HG03469 (cell line): ENCODE measurements around the gene INAFM2.

Experiments
- ATAC-seq: cut with Tn5 transposase; IDR thresholded peaks from one replicate; pipeline ENCODE4 v1.9.1; 2021; ENCODE audit warnings: mild to moderate bottlenecking, moderate library complexity, moderate number of reproducible peaks; ENCODE audit not compliant: unreplicated experiment

The INAFM2 gene

DNA sequence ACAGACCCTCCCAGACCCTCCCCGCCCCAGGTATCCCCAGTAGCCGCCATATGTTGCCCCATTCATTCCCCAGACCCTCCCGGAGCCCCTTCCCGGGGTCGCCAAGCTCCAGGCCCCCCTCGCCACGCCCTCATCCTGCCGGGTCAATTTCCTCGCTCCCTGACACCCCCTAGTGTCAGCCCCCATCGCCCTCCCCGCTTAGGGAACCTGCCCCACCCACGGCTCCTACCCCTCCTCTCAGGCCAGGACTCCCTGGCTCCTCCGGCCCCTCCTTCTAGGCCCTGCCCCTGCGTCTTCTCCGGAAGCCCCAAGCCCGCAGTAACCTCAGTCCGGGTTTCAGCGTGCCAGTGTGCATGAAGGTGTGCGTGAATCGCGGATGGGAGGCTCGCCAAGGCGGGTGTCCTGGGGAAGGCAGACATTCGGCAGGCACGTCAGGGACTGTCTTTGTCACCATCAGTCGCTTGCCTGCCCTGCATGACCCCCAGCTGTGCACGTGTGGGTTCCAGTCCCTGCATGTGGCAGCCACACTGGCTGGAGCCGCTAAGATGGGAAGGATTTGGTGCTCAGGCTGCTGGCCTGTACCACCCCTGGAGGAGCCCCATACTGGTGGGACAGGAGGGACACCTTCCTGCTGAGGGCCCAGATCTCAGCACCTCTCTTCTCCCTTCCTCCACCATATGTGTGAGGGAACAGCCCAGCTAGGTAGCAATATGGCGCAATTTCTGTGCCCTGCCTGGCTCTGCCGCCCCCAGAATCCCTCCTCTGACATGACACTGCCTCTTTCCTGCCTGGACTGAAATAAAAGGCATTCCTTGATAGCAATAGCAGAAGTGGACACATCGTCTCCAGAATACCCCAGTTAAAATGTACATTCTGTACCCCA lies 35.2 kb downstream of the INAFM2 start:
- no peak for ATAC-seq

DNA sequence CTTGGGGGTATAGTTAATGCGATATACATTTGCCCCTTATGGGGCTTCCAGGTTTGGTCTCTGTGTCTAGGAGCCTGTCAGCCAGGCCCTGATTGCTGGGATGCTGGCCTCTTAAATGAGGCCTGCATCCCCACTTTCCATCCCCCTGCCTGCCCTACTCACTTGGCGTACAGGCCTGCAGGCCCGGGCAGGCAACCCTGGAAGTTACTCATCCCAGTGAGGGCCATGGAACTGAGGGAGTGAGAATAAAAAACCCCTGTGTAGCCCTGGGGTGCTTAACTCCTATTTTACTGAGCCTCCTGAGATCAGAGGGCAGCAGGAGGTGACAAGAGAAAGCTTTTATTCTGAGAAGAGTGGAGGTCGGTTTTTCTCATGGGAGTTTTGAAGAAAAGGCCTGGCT lies 36.5 kb downstream of the INAFM2 start:
- ATAC-seq = no peak

DNA sequence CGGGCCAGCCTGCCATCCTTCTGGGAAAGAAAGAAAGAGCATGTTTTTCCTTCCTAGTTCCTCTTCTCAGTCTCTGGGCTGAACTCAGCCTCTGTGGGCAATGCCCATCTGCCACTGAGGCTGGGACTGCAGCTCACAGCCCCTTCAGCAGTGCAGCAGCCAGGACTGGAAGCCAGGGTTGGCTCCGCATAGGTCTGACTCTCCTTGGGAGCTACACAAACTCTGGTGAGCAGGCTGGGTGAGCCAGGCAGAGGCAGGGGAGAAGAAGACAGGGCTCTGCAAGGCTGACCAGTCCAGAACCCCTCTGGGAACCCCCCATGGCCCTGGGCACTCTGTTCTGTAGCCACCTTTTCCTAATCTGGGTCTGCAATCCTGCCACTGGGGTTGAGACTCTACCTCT lies 38.1 kb downstream of the INAFM2 start:
- no peak for ATAC-seq

DNA sequence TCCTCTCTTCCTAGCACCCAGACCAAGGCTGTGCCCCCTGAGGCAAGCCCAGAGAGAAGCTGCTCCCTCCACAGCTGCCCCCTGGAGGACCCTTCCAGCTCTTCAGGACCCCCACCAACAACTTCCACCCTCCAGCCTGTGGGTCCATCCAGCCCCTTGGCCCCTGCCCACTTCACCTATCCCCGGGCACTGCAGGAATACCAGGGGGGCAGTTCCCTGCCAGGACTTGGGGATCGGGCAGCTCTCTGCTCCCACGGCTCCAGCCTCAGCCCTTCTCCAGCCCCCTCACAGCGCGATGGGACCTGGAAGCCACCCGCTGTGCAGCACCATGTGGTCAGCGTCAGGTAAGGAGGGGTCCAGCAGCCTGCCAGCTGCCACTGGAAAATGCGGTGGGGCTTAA lies 40.1 kb downstream of the INAFM2 start:
- no peak for ATAC-seq

DNA sequence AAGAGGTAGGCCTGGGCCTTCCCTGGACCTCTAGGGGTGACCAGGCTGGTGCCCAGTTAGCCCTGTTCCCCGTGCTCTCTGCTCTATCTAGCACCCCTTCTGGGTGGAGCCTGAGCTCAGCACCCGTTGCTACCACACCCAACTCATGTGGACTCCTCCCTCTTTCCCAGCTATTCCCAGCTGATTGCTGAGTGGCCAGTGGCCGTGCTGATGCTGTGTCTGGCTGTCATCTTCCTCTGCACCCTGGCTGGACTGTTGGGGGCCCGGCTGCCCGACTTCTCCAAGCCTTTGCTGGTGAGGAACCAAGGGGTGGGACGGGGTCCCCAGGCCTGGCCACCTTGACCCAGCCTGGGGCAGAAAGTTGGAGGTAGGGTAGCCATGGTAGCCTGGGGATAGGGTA lies 40.8 kb downstream of the INAFM2 start:
- no peak for ATAC-seq

DNA sequence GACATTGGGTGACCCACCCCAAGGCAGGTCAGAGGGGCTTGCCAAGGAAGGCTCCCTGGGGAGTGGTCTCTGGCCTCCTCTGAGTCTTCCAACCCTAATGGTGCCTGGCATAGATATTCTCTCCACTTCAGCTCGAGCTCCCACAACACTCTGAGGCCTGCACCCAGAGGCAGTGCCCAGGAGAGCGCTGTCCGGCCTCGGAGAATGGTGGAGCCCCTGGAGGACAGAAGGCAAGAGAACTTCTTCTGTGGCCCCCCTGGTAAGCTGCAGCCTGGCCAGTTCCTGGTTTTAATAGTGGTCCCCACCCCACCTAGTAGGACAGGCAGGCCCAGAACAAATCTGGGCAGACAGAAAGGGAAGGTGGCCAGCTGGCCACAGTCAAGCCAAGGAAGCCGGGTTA lies 41.5 kb downstream of the INAFM2 start:
- no peak for ATAC-seq

DNA sequence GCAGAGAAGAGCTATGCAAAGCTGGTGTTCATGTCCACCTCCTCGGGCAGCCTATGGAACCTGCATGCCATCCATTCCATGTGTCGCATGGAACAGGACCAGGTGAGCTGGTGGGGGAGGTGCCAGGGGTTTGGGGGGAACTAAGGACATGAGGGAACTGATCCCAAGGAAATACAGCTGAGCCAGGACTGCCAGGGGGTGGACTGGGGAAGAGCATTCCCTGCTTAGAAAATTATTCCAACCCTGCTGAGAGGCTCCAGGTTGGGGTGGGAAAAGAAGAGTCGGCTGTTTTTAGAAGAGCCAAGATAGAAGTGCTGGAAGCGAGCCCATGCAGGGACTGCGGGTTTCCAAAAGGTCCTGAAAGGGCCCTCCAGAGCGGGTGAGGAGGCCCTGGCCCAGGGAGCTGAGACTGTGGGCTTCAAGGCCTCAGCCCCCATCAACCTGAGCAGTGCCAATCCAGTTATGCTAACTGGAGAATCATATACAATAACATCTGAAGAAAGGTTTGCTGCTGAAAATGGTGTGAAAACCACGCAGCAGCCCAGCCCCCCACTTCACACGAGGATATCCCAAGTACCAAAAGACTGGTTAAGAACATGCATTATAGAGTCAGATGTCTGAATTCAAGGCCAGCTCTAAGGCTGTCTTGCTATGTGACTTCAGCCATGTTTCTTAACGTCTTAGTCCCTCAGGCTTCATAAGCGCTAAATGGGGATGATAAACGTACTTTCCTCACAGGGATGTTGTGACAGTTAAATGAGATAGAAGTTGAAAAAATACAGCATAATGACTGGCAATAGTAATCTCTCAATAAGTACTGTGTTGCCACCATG lies 42.3 kb downstream of the INAFM2 start:
- no peak for ATAC-seq

DNA sequence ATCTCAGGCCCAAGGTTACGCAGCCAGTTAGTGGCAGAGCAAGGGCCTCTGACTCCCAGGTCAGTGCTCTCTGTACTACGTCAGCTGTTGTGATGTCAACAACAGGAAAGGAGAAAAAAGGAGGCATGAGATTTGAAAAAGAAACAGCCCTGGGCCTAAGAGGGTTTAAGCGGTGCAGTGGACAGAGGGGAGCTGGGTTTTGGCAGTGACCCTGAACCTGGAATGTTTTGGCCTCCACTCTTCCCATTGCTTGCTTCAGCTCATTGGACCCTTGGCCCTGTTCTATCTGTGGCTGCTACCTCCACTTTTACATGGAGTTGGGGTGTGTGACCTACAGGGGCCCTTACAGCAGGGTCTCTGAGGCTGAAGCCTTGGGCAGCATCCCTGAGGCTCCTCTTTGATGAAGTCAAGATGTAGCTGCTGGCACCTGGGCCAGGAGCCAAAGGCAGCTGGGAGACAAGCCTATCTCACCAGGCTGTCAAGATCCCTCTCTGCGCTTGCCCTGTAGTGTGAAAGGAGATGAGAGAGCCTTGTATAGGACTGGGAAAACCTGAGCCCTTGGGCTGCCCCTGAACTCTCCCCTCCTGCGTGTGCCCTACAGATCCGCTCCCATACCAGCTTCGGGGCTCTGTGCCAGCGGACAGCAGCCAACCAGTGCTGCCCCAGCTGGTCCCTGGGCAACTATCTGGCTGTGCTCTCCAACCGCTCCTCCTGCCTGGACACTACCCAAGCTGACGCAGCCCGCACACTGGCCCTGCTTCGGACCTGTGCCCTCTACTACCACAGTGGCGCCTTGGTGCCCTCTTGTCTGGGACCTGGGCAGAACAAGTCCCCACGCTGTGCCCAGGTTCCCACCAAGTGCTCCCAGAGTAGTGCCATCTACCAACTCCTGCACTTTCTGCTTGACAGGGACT lies 43.2 kb downstream of the INAFM2 start:
- ATAC-seq = no peak

DNA sequence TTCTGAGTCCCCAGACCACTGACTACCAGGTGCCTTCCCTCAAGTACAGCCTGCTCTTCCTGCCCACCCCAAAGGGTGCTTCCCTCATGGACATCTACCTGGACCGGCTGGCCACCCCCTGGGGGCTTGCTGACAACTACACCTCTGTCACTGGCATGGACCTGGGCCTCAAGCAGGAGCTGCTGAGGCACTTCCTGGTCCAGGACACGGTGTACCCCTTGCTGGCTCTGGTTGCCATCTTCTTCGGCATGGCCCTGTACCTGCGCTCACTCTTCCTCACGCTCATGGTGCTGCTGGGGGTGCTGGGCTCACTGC lies 43.8 kb downstream of the INAFM2 start:
- ATAC-seq = no peak

DNA sequence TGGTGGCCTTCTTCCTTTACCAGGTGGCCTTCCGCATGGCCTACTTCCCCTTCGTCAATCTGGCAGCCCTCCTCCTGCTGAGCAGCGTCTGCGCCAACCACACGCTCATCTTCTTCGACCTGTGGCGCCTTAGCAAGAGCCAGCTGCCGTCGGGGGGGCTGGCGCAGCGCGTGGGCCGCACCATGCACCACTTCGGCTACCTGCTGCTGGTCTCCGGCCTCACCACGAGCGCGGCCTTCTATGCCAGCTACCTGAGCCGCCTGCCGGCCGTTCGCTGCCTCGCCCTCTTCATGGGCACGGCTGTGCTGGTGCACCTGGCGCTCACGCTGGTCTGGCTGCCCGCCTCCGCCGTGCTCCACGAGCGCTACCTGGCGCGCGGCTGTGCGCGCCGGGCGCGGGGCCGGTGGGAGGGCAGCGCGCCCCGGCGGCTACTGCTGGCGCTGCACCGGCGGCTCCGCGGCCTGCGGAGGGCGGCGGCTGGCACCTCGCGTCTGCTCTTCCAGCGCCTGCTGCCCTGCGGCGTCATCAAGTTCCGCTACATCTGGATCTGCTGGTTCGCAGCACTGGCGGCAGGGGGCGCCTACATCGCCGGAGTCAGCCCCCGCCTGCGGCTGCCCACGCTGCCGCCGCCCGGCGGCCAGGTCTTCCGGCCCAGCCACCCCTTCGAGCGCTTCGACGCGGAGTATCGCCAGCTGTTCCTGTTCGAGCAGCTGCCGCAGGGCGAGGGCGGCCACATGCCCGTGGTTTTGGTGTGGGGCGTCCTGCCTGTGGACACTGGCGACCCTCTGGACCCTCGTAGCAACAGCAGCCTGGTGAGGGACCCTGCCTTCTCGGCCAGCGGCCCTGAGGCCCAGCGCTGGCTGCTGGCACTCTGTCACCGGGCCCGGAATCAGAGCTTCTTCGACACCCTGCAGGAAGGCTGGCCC lies 44.5 kb downstream of the INAFM2 start:
- peak; percentile 69 for ATAC-seq

DNA sequence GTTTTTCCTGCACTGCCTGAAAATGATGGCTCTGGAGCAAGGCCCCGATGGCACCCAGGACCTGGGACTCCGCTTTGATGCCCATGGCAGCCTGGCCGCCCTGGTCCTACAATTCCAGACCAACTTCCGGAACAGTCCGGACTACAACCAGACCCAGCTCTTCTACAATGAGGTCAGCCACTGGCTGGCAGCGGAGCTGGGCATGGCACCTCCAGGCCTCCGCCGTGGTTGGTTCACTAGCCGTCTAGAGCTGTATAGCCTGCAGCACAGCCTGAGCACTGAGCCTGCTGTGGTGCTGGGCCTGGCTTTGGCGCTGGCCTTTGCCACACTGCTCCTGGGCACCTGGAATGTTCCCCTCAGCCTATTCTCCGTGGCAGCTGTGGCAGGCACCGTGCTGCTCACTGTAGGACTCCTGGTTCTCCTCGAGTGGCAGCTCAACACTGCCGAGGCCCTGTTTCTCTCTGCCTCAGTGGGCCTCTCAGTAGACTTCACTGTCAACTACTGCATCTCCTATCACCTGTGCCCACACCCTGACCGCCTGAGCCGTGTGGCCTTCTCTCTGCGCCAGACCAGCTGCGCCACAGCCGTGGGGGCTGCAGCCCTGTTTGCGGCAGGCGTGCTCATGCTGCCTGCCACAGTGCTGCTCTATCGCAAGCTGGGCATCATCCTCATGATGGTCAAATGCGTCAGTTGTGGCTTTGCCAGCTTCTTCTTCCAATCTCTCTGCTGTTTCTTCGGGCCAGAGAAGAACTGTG lies 45.4 kb downstream of the INAFM2 start:
- no peak for ATAC-seq

DNA sequence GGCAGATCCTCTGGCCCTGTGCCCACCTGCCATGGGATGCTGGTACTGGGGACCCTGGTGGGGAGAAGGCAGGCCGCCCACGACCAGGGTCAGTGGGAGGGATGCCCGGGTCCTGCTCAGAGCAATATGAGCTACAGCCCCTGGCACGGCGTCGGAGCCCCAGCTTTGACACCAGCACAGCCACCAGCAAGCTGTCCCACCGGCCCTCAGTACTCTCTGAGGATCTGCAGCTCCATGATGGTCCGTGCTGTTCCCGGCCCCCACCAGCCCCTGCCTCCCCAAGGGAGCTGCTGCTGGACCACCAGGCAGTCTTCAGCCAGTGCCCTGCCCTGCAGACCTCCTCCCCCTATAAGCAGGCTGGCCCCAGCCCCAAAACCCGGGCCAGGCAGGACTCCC lies 46.0 kb downstream of the INAFM2 start:
- no peak for ATAC-seq

DNA sequence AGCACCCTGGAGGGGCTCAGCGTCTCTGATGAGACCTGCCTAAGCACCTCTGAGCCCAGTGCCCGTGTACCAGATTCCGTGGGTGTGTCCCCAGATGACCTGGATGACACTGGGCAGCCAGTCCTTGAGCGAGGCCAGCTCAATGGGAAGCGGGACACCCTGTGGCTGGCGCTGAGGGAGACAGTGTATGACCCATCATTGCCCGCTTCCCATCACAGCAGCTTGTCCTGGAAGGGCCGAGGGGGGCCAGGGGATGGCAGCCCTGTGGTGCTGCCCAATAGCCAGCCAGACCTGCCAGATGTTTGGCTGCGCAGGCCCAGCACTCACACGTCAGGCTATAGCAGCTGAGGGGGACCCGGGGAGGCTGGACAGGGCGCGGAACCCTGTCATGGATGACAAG lies 46.5 kb downstream of the INAFM2 start:
- no peak for ATAC-seq

DNA sequence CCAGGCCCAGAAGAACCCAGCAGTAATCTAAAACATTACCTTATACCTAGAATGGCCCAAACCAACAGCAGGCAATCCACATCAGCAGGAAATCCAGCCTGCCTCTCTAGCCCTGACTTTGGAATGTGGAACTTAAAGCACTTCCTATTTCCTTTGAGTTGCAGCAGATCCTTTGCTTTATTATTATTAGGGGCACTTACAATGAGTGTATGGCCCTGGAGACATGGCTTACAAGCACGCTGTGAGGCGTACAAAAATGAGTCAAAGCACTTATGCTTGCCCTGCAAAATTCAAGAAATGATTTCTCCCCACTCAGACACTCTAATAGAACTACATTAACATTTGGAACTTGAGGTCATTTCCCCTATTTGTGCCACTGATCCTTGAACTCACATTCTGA lies 49.5 kb downstream of the INAFM2 start:
- no peak for ATAC-seq
